ENCODE data around the gene SMAD6.

The SMAD6 gene

DNA sequence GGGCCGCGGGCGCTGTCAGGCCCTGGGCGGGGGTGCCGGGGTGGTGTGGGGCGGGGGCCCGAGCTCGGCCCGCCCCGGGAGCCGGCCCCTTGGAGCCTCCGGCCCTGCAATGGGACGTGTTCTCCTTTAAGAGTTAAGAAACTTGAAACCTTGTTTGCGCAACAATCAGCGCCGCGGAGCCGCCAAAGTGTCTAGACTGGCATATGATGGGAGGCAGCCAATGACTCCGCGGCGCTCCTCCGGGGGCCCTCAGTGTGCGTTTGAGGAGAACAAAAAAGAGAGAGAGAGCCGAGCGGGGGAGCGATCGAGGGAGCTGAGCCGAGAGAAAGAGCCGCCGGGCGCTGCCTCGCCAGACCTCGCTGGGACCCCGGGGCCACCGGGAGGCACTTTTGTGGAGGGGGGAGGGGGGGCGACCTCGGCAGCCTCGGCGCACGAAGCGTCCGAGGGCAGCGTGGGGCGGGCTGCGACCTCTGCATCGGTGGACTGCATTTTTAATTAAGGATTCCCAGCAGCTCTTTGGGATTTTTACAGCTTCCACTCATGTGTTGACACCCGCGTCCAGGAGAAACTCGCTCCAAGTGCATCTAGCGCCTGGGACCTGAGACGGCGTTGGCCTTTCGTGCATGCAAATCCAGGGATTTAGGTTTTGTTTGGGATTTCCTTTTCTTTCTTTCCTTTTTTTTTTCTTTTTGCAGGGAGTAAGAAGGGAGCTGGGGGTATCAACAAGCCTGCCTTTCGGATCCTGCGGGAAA, at the start of gene SMAD6:
Gene SMAD6 (plus strand): TSS at position 202 of the 752 bp plus-strand sequence. CDS start 1,023 bp downstream, outside the sequence.
- peak; percentile 96 for DNase-seq (ENCODE audit: low read depth)

DNA sequence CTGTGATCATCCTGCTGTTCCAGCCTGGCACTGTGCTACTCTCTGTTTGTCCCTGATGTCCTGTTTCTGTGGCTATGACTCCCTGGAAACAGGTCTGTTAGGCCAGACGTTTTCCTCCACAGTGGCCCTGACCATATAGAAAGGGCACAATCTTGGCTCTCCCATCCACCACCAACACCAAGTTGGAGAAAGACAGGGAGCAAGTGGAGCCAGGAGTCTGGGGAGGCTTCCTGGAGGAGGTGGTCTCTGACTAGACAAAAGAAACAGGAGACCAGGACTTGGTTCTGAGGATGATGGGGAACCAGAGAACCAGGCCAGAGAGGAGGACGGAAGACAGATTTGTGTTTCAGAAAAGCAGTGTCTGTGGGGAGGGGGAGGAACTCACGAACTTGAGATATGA, 49.2 kb upstream of the SMAD6 start:
- DNase-seq (ENCODE audit: low read depth): no peak

DNA sequence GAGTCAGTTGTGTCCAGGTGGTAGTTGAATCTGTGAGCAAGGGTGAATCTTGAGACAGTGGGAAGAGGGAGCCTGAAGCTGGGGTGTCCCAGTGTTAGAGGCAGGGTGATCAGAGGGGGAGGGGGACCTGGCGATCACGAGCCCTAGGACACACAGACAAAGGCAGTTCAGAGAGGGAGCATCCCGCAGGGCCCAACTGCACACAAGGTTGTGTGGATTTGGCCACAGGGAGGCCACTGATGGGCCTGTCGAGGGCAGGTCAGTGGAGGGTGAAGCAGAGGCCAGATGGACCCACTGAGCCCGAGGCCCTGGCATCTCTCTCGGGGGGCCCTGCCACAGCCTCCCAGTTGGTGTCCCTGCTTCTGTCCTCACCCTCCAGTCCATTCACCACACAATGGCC, 48.6 kb upstream of the SMAD6 start:
- DNase-seq (ENCODE audit: low read depth): no peak

DNA sequence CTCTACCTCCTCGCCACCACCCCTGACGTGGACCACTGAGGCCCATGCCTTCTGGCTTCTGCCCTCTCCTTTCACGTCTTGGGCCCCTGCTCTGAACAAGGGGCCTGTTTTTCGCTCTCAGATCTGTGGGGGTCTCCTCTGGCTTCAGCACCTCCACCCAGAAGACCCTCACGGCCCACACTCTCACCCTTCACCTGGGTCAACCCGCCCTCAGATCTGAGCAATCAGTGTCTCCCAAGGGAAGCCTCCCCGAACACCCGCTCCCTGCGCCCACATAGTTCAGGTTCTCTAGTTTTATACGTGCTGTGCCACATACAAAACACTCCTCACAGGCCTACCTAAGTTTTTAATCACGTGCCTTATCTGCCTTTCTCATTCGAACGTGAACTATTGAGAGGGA, 48.2 kb upstream of the SMAD6 start:
- no peak for DNase-seq (ENCODE audit: low read depth)

DNA sequence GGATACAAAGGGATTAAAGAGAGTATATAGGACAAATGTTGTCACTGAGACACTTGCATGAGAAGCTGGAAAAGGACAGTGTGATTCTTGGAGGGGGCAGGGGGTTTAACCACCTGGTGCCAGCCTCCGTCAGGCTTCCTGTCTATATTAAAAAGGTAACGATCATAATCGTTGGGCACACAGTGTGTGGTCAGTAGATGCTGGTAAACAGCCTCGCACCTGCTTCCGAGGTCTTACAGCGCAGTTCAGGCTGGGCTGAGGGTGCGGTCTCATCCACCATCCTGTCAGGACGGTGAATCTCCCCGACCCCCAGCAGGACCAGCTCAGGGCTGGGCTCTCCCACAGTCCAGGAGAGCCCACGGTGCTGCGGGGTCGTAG, 47.7 kb upstream of the SMAD6 start:
- DNase-seq (ENCODE audit: low read depth): no peak

DNA sequence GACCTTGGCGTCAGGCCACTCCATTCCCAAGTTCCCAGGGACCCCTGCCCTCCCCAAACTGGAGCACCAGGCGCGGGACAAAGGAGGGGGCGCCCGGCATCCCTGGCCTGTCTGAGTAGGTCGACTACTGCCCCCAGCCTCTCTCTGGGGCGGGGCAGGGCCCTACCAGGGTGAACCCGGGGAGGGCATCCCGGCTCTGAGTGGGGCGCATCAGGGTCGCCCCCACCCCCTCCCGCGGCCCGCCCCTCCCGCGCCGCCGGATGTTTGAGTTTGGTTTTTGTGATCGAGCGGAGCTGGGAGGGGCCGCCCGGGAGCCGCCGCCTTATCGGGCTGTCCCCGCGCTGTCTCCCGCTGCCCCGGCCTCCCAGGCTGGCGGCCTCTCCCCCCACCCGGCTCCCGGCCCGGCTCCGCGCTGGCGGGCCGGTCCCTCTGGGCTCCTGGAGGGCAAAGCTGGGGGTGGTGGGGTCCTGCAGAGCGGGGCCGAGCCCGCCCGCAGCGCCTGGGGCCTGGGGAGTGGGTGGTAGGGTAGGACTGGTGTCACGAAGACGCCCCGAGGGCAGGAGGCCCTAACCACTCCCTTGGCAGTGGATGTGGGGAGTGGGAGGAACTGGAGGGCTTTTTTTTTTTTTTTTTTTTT, 47.2 kb upstream of the SMAD6 start:
- no peak for DNase-seq (ENCODE audit: low read depth)

DNA sequence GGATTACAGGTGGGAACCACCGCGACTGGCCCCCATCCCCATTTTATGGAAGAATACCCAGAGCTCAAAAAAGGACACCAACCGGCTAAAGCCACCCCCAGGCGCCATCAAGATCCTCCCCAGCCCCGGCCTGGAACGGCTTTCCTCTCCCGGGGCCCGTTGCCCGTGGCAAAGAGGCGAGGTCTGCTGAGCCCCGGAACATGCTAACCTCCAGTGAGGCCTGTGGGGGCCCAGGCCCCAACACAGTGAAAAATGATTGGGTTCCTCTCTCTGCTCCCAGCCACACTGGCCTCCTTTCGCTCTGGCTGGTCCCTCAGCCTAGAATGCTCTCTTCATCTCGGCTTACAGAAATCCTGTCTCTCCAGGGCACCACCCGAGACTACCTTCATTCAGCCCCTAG, 46.5 kb upstream of the SMAD6 start:
- DNase-seq (ENCODE audit: low read depth): no peak

DNA sequence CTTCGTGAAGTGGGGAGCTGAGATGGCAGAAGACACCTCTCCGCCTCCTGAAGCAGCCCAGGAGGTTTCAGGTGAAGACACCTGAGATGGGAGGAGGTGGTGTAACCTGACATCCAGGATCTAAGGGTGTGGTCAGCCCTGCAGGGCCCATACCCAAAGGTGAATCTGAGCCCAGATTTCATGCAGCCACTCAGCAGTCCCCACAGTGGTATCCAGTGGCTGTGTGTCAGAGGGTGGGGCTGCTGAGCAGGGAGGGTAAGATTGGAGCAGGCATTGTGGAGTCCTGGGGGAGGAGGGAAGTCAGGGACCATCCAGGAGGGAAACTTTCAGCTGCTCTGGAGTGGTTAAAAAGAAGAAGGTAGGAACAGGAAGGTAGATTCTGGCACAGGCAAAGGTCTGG, 46.0 kb upstream of the SMAD6 start:
- DNase-seq (ENCODE audit: low read depth): no peak

DNA sequence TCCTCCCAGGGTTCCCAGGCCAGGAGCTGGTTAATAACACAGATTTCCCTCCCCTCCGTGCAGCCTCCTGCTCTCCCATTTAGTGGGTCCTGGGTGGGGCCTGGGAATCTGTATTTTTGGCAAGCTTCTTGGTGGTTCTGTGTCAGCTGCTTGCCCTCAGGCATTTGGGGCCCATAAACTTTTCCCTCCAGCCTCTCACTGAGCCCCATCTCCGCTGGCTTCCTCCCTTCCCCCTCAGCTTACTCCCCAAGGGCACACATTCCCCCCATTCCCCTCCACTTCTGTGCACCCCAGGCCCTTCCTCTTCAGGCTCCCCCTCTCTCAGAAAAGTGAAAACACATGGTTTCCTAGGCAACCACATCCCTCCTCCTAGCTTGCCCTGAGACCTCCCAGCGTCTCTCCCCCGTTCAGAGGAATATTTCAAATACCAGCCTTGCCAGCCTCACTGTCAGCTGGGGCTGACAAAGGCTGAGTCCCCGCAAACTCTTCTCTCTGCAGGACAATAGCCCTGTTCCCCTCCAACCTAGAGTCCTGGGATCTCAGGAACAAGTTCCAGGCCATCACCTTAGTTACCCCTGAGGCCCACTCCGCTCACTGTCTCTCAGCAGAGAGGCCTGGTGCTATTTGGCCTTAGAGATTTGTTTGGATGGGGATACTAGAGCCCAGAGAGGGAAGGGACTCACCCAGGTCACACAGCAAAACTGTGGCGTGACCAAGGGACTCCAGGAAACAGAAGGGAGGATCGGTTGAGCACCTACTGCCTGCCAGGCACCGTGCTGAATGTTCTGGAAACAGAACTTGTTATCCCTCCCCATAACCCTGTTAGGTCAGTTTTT, 44.6 kb upstream of the SMAD6 start:
- DNase-seq (ENCODE audit: low read depth): no peak

DNA sequence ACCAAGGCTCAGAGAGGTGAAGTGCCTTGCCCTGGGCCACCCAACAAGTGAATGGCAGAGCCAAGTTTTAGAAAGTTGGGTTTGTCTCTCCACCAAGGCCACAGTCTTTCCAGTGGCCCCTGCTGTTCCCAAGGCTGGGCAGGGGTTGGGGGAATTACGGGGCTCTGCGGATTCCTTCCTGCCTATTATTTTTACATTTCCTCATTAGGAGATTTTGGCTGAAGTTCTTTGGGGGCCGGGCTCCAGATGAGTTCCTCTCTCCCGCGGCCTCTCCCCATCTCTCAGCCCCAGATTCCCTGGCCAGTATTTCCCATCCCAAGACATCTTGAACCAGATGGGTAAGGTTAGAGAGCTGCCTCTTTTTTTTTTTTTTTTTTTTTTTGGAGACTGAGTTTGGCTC, 44.0 kb upstream of the SMAD6 start:
- no peak for DNase-seq (ENCODE audit: low read depth)

DNA sequence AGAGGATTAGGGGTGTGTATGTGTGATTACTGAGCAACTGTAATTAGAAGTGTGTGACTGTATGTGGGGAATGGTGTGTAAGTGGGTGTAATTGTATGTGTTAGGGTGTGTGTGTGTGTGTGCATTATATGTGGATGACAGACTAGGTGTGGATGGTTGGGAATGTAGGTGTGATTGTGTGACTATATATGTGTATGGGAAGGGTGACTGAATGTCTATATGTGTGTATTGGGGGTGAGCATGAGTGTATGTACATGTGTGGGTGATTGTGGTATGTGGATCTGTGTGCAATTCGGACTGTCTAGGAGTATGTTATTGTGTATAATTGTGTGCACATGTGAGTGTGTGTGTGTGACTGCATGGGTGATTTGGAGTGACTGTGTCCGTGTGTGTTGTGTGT, 43.2 kb upstream of the SMAD6 start:
- no peak for DNase-seq (ENCODE audit: low read depth)

DNA sequence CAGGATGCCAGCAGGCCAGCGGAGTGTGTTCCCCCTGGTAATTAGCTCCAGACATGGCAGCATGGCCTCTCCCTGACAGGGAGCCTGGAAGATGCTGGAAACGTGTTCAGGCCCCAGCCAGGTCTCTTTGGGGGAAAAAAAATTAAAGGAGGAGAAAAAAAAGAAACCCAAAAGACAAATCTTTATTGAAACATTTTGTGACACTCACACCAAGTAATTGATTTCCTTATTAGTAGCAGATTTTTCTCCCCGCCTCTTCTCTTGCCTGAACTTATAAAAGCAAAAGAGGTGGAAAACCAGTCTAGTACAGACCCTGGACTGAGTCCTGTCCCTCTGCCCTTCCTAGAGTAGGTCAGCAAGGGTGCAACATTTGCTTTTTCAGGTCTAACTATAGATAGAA, 42.7 kb upstream of the SMAD6 start:
- no peak for DNase-seq (ENCODE audit: low read depth)

DNA sequence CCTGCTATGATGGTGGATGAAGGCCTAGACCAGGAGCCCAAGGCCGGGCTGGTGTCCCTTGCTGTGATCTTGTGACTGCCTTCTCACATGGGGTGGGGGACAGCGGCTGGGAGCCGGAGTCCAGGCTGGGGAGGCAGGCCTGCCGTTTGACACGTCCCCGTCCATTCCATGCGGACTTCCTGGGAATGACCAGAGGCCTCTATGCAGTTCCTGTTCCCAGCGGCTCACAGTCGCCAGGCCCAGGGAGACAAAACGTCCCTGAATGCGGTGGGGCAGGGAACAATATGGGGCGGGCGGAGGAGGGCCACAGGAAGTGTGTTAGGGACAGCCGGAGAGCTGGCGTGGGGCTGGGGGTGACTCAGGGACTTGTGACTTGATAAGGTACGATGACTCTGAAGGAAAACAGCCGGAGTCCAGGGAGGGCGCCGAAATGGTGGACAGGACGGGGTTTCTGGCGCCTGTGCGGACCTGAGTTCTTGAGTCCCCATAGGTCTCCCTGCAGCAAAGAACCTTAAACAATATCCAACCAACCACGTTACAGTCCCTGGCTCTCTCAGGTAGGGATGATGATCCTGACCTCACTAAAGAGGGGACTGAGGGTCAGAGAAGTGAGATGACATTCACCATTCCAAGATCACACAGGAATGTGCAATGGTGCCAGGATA, 40.5 kb upstream of the SMAD6 start:
- no peak for DNase-seq (ENCODE audit: low read depth)

DNA sequence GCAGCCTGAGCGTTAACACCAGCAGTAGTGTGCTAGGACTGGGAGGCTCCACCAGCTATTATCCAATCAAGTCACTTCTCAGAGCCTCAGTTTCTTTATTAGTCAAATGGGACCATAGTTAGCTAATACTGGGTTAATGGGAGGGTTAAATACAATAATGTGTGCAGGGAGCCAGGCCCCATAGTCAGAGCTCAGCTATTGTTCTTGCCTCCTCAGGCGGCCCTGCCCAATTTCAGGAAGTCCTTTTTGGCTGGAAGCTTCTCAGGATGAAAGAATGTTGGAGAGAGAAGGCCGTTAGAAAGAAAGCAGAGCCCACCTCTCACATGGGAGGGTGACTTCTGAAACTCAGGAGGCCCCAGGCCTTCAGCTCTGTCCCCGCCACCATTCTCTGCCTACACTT, 39.5 kb upstream of the SMAD6 start:
- DNase-seq (ENCODE audit: low read depth): no peak

DNA sequence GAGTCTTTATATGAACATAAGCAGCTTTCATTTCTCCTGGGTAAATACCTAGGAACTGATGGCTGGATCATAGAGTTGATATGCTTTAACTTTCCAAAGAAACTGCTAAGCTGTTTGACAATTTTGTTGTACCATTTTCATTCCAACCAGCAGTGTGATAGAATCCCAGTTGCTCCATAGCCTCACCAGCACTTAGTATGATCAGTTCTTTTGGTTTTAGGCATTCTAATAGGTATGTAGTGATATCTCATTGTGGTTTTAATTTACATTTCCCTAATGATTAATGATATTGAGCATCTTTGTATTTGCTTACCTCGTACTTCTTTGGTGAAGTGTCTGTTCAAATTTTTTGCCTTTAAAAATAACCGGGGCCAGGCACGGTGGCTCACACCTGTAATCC, 38.4 kb upstream of the SMAD6 start:
- no peak for DNase-seq (ENCODE audit: low read depth)

DNA sequence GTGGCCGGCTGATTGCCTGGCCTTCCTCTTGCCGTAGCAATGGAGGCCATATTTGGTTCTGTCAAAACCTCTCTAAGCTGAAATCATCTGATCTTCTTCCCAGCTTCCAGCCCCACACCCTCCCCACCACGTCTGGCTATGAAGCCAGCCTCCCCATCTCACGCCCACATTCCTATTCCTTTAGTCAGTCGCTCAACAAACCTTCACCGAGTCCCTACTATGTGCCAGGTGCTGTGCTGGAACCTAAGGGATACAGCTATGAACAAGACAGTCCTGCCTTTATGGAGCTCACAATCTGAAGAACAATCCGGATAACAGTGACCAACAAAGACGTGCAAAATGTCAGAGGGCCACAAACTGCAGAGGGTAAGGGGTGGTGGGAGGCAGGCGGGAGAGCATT, 31.9 kb upstream of the SMAD6 start:
- DNase-seq (ENCODE audit: low read depth): no peak

DNA sequence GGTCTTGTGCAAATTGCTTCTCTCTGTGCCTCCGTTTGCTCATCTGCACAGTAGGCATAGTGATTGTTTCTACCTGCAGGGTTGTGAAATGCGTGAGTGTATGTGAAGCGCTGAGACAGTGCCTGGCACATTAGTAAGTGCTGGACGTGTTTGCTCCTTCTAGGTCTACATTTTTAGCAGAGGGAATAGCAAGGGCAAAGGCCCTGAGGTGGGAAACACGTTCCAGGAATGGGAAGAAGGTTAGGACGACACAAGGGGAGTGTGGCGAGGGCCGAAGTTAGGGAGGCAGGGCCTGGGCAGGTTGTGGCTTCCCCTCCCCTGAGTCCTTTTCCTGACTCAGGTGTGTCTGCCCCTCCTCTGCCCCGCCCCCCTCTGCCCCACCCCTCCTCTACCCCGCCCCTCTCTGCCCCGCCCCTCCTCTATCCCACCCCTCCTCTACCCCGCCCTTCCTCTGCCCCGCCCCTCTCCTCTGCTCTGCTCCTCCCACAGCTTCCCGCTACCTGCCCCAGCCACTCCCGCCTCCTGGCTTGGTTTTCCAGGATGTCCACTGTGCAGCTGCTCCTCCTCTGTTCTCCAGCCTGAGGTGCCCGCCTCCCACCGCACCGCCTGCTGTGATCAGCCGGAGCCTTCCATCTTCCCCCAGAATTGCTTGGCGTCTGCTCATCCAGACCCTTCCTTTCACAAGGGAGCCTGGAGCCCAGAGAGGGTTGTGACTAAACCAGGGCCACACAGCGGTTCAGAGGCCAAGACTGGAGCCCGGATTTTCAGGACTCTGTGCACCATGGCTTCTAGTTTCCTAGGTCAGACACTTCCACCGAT, 31.1 kb upstream of the SMAD6 start:
- DNase-seq (ENCODE audit: low read depth): no peak

DNA sequence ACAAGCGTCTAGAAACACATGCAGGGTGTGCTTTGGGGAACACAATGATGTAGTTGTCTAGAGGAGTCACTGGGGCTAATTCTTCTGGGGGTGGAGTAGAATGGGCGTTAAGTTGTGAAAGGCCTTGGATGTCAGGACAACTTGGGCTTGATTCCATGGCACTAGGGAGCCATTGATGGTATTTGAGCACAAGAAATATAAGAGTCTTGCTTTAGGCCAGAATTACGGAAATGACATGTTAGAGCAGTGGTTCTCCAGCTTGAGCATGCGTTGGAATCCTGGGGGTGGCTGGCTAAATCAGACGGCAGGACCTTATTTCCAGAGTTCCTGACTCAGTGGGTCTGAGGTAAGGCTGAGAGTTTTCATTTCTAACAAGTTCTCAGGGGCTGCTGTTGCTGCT, 29.2 kb upstream of the SMAD6 start:
- DNase-seq (ENCODE audit: low read depth): no peak

DNA sequence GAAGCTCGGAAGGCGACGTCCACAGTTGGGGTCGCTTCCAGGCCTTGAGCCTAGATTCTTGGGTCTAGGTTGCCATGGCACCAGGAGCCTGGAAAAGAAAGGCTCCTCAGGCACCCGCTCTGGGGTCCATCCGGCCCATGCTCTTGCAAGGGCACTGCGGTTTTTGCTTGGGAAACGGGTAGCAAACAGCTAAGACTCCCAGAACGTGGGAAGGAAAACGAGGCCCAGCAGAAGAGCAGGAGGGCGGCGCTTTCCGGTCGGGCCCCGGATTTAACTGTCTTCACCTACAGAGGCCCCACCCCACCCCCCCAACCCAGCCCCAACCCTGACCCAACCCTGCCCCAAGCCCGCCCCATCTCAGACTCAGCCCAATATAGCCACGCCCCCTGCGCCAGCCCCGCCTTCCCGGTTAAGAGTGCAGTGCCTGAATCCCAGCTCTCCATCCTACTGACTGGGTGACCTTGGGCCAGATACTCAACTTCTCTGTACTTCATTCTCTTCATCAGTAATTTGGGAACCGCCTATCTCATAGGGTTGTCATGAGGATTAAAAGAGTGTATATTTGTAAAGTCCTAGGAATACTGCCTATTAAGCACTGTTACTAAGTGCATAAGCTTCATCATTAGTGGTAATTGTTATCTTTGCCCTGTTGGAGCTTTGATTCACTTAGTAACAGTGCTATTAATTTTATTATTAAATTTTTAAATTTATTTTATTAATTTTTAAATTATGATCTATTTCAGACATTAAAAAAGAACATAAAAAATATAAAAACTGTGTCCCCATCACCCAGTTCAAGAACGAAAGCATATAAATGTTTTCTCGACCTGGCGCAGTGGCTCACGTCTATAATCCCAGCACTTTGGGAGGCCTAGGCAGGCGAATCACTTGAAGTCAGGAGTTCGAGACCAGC, 28.4 kb upstream of the SMAD6 start:
- no peak for DNase-seq (ENCODE audit: low read depth)

DNA sequence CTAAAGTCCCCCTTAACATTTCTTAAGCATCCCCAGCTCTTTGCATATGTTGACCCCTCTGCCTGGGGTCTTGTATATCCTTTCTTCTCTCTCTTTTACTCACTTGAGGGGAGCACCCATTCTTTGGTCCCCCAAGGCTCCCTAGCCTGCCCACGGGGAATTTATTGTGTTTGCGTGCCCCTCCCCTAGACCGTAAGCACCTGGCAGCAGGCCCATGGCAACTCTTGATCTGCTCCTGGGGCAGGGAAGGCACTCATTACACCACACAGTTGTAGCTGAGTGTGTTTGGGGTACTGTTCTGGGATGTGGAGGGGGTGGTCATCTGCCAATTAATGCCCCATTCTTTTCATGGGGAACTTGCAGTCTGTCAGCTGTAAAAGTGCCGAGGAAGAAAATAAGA, 27.3 kb upstream of the SMAD6 start:
- DNase-seq (ENCODE audit: low read depth): no peak

DNA sequence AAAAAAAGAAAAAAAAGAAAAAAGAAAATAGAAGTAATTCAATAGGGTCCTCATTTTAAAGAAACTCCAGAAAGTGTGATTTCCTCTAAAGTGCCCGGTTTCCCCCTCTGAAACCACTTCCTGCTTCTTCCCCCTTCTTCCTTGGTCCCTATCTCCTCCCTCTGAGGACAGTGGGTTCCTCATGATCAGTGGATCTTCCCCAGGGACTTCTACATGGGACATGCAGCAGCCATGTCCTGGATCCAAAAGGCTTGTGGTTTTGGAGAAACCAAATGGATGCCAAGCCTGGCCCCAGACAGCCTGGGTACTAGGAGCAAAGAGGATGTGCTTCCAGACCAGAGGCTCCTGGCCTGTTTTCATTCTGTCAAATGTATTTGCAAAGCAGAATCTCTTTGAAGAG, 26.6 kb upstream of the SMAD6 start:
- DNase-seq (ENCODE audit: low read depth): no peak

Measured in fibroblast of the conjunctiva (primary cell).